Sigmoid colon (tissue), 7 donors: ENCODE results near the gene ANKMY1. TPM values are rescaled to one million over a fixed set of nuclear protein-coding genes. Genes with fewer than 3 reads are reported as not detected.

Source experiments
- DNase-seq: peaks from one replicate; pipeline ENCODE4 v3.0.0-alpha.2; 2019
- H3K27ac ChIP-seq, 4 donors: fragments of 200-600 bp; sonication (generic); one replicate each; pipeline ENCODE4 v1.5.1; 2016 to 2019; ENCODE audit warnings: mild to moderate bottlenecking in 1 of 4
- H3K27me3 ChIP-seq, 3 donors: fragments of 200-600 bp; sonication (generic); one replicate each; pipeline ENCODE4 v1.5.1; 2019; ENCODE audit warnings: mild to moderate bottlenecking in 1 of 3
- H3K36me3 ChIP-seq, 4 donors: fragments of 200-600 bp; sonication (generic); one replicate each; pipeline ENCODE4 v1.5.1; 2016 to 2019
- H3K4me1 ChIP-seq, 4 donors: fragments of 200-600 bp; sonication (generic); one replicate each; pipeline ENCODE4 v1.5.1; 2017 to 2019
- H3K4me3 ChIP-seq, 4 donors: fragments of 200-600 bp; sonication (generic); one replicate each; pipeline ENCODE4 v1.5.1; 2017 to 2019; ENCODE audit warnings: mild to moderate bottlenecking in 2 of 4, moderate library complexity in 1 of 4
- H3K9me3 ChIP-seq, 4 donors: fragments of 200-600 bp in 3 of 4; sonication (generic) in 3 of 4; one replicate each; pipeline versions ENCODE4 v1.5.1 to v1.6.1; 2013 to 2019
- CTCF ChIP-seq, 4 experiments: fragments of 450-650 bp in 3 of 4; fragments of 200-600 bp in 1 of 4; IDR thresholded peaks; one replicate each; pipeline ENCODE4 v1.5.1; 2016 to 2019; ENCODE audit warnings: antibody characterized with exemption in 4 of 4, mild to moderate bottlenecking in 3 of 4, moderate library complexity in 2 of 4
- EP300 ChIP-seq, 4 donors: sonication (generic); formaldehyde crosslinking; IDR thresholded peaks; one replicate each; pipeline ENCODE4 v1.6.1; 2017; ENCODE audit warnings: antibody characterized with exemption in 4 of 4
- POLR2A ChIP-seq, 2 donors: fragments of 450-650 bp; IDR thresholded peaks; one replicate each; pipeline ENCODE4 v1.6.1; 2016; ENCODE audit warnings: antibody characterized with exemption in 2 of 2, mild to moderate bottlenecking in 2 of 2, moderate library complexity in 2 of 2
- POLR2AphosphoS5 ChIP-seq, 4 donors: sonication (generic); formaldehyde crosslinking; IDR thresholded peaks; one replicate each; pipeline ENCODE4 v1.6.1; 2017; ENCODE audit warnings: antibody characterized with exemption in 4 of 4
- WGBS, 2 donors: extraction: QIAGEN DNeasy Blood & Tissue Kit; methylation state at CpG; one replicate each; pipeline ENCODE4 v1.1.7; 2013; 5-methylcytosine and 5-hydroxymethylcytosine counted together
- intact Hi-C: fragments of 100-400 bp; cut with DNase I; formaldehyde crosslinking; loops from one replicate; pipeline ENCODE4 v1.15.1; 2023
- polyA plus RNA-seq, 3 donors: library from polyadenylated mRNA; stranded (reverse); fragments of 200-250 nt; gene quantifications; one replicate each; pipeline ENCODE4 v1.2.3, GENCODE V29; 2013
- total RNA-seq, 4 donors: library from RNA; depleted of rRNA; stranded (reverse); fragments of >200 nt; gene quantifications; one replicate each; pipeline ENCODE4 v1.1.0, GENCODE V29; 2016
- donor health status: healthy with polysubstance abuse.
- donor health status: Bipolar disorder and iron deficiency.
- donor health status: healthy.

Gene ANKMY1
- total and polyA plus RNA-seq, 7 donors: 3.6 to 14.0 (median 8.9) TPM

DNA sequence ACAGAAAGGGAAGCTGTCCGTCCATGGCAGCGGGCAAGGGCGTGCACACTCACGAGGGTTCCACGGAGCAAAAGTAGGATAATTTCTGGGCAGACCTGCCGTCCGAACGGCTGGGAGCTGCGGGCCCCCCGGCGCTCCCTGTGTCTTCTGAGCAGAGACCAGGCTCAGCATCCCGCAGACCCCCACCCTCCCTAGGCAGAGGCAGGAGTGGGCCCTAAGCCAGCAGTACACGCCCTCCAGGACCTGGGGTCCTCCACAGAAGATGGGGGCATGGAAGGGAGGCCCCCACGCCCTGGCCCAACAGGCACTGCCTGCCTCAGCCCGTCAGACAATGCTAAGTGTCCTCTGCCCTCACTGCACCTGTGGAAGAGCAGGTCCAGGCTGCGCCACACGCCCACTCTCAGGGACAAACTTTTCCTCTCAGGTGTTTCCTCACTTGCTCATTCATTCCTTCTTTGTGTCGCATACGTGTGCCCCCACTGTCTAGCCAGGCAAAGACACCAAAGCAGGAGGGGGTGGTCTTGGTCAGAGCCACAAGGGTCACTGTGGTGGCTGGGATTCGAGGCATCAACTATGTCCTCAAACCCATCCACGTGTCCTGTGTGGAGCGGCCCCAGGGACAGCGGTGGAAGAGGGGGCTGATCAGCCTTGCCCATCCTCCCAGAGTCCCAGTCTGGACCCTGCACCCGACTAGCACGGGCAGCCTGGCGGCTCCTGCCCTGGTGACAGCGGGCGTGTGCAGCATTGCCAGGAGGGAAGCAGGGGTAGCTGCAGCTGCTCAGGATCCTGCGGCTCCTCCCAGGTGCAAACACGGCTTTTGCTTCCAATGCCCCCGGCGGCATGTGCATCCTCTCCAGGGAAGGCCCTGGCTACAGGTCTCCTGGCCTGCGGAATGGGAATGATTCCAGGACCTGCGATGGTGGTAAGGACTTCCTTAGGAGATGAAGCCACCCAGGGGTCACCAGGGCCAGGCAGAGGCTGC is 124.7 kb downstream of the ANKMY1 start:
- no peaks in the 10 kb centered on the region for H3K36me3 ChIP-seq
- no peak overlapping the region for H3K4me3 ChIP-seq
- whole genome bisulfite sequencing, 2 donors: 61 to 82% methylated on average over 34 of the region's 34 CpGs
- no peaks in the 10 kb centered on the region for H3K9me3 ChIP-seq
- intact Hi-C loops: no loop called here
- peak; percentile 66 for DNase-seq
- H3K27ac ChIP-seq: peak overlapping the region; percentile 37 to 93 (median 90)
- peaks cover 0 to 35% (median 34%) of the 10 kb centered on the region in 4 donors for H3K4me1 ChIP-seq
- TF ChIP-seq POLR2A (IDR thresholded peaks at IDR 0.05) (no peak), CTCF (IDR thresholded peaks at IDR 0.05) (no peak), EP300 (IDR thresholded peaks at IDR 0.05) (no peak), POLR2AphosphoS5 (IDR thresholded peaks at IDR 0.05) (no peak)
- H3K27me3 ChIP-seq: no peaks in the 10 kb centered on the region

DNA sequence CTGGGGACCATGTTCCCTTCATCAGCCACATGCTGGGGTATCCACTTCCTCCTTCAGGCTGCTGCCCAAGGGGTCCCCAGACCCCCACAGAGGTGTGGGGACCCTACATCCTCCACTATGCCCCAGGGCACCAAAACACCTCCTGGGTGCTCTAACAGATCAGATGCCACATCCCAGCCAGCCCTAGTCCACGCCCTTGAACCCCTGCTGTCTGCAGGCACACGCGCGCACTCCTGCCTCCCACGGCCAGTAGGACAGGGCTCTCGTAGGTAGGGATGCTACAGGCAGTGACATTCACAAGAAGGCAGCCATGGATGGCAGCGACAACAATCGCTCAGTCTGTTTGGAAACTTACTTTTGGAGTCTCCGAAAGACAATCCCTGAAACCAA is 125.4 kb downstream of the ANKMY1 start:
- DNase-seq: no peak
- intact Hi-C loops: no loop called here
- 81 to 84% methylated on average over 9 of the region's 9 CpGs for WGBS, 2 donors

GRCh38 chr2:240431661-240432424 is 125.9 kb downstream of the ANKMY1 start:
- no peaks in the 10 kb centered on the region for H3K27me3 ChIP-seq
- peaks cover 0 to 22% (median 21%) of the 10 kb centered on the region in 4 donors for H3K4me1 ChIP-seq
- no peak for TF ChIP-seq POLR2A (IDR thresholded peaks at IDR 0.05)
- no peak for TF ChIP-seq EP300 (IDR thresholded peaks at IDR 0.05)
- TF ChIP-seq CTCF (IDR thresholded peaks at IDR 0.05): no peak
- no peak for TF ChIP-seq POLR2AphosphoS5 (IDR thresholded peaks at IDR 0.05)
- H3K4me3 ChIP-seq: no peak overlapping the region
- intact Hi-C loops: no loop called here
- no peak overlapping the region for H3K27ac ChIP-seq
- DNase-seq: peak; percentile 56
- H3K9me3 ChIP-seq: no peaks in the 10 kb centered on the region
- 74 to 78% methylated on average over 12 of the region's 12 CpGs for WGBS, 2 donors
- no peaks in the 10 kb centered on the region for H3K36me3 ChIP-seq

More for the DNA sequence above, 125.4 kb downstream of the ANKMY1 start:
- no peaks in the 10 kb centered on the region for H3K27me3 ChIP-seq
- H3K27ac ChIP-seq: no peak overlapping the region
- no peaks in the 10 kb centered on the region for H3K36me3 ChIP-seq
- no peak overlapping the region for H3K4me3 ChIP-seq
- TF ChIP-seq CTCF (IDR thresholded peaks at IDR 0.05): no peak
- no peak for TF ChIP-seq EP300 (IDR thresholded peaks at IDR 0.05)
- TF ChIP-seq POLR2A (IDR thresholded peaks at IDR 0.05): no peak
- TF ChIP-seq POLR2AphosphoS5 (IDR thresholded peaks at IDR 0.05): no peak
- peaks cover 0 to 28% (median 27%) of the 10 kb centered on the region in 4 donors for H3K4me1 ChIP-seq
- H3K9me3 ChIP-seq: no peaks in the 10 kb centered on the region

DNA sequence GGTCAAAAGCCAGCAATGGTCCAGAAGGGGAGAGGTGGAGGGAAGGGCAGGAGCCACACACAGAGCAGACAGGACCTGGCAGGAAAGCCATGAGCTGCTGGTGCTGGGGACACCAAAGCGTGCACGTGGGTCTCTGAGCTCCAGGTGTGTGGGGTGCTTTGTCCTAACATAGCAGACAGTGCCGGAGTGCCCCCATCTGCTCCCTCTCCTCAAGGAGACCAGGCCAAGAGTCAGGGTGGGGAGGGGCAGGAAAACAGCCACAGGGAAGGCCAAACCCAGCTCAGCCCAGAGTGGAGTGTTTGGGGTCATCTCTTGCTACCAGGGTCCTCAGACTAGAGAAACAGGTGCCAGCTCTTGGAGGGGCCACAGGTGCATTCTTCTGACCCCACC is 126.5 kb downstream of the ANKMY1 start:
- H3K27ac ChIP-seq: no peak overlapping the region
- H3K9me3 ChIP-seq: no peaks in the 10 kb centered on the region
- intact Hi-C loops: no loop called here
- DNase-seq: peak; percentile 30
- peaks cover 0 to 16% (median 15%) of the 10 kb centered on the region in 4 donors for H3K4me1 ChIP-seq
- no peaks in the 10 kb centered on the region for H3K36me3 ChIP-seq
- 71 to 76% methylated on average over 3 of the region's 3 CpGs for WGBS, 2 donors
- H3K4me3 ChIP-seq: no peak overlapping the region
- no peak for TF ChIP-seq POLR2A (IDR thresholded peaks at IDR 0.05)
- TF ChIP-seq CTCF (IDR thresholded peaks at IDR 0.05): no peak
- no peak for TF ChIP-seq EP300 (IDR thresholded peaks at IDR 0.05)
- no peak for TF ChIP-seq POLR2AphosphoS5 (IDR thresholded peaks at IDR 0.05)
- H3K27me3 ChIP-seq: no peaks in the 10 kb centered on the region
